CD4-positive, CD25-positive, alpha-beta regulatory T cell (primary cell): Measurements from ENCODE around the gene LRRC47. TPM values are rescaled to one million over a fixed set of nuclear protein-coding genes. Genes with fewer than 3 reads are reported as not detected.
"Not testable (repeated sequence)": the region's sequence is repeated elsewhere in the genome, so short reads cannot be mapped to it uniquely, and the experiment has no call there.

Experiments
- ATAC-seq, 2 donors: fragments of 150-1000 bp; cut with Tn5 transposase; one replicate each; pipeline ENCODE4 v1.10.0; 2021; ENCODE audit warnings: low read depth in 2 of 2, moderate number of reproducible peaks in 2 of 2, moderate library complexity in 1 of 2
- DNase-seq, 3 donors: peaks; one replicate each; pipeline versions ENCODE4 v3.0.0 to v3.0.0-alpha.2; 2012 to 2022; ENCODE audit warnings: mixed read lengths in 1 of 3
- H3K27ac ChIP-seq: one replicate; pipeline ENCODE4 v1.7.0; 2013; ENCODE audit warnings: mild to moderate bottlenecking, low read length; ENCODE audit not compliant: insufficient read depth, poor library complexity, severe bottlenecking
- H3K27me3 ChIP-seq: one replicate; pipeline ENCODE4 v1.7.0; 2013; ENCODE audit warnings: low read length; ENCODE audit not compliant: control insufficient read depth, insufficient read depth
- H3K36me3 ChIP-seq: one replicate; pipeline ENCODE4 v1.7.0; 2013; ENCODE audit warnings: mild to moderate bottlenecking, low read length, moderate library complexity; ENCODE audit not compliant: control insufficient read depth, insufficient read depth
- H3K4me1 ChIP-seq: 2 replicates; pipeline ENCODE4 v1.7.0; 2013; ENCODE audit warnings: mild to moderate bottlenecking, low read length; ENCODE audit not compliant: insufficient read depth, control insufficient read depth, poor library complexity, severe bottlenecking
- H3K4me3 ChIP-seq: one replicate; pipeline ENCODE4 v1.7.0; 2013; ENCODE audit warnings: low read depth, mild to moderate bottlenecking, low read length, moderate library complexity
- H3K9me3 ChIP-seq, 2 experiments: 1 replicate in 1 of 2; 2 replicates in 1 of 2; pipeline ENCODE4 v1.7.0; 2013; ENCODE audit warnings: low read length in 2 of 2, mild to moderate bottlenecking in 1 of 2, moderate library complexity in 1 of 2; ENCODE audit not compliant: control insufficient read depth in 2 of 2
- H3K27ac Mint-ChIP-seq, 3 donors: one replicate each; pipeline ENCODE4 v1.8.0; 2020 to 2022; ENCODE audit warnings: mild to moderate bottlenecking in 3 of 3, mixed read lengths in 3 of 3, moderate library complexity in 2 of 3
- H3K27me3 Mint-ChIP-seq: one replicate; pipeline ENCODE4 v1.8.0; 2022; ENCODE audit warnings: mild to moderate bottlenecking, mixed read lengths
- H3K36me3 Mint-ChIP-seq: one replicate; pipeline ENCODE4 v1.8.0; 2020; ENCODE audit warnings: mixed read lengths
- H3K4me1 Mint-ChIP-seq, 4 donors: one replicate each; pipeline ENCODE4 v1.8.0; 2020 to 2022; ENCODE audit warnings: mixed read lengths in 4 of 4, mild to moderate bottlenecking in 1 of 4
- H3K4me3 Mint-ChIP-seq, 4 donors: one replicate each; pipeline ENCODE4 v1.8.0; 2020 to 2022; ENCODE audit warnings: mild to moderate bottlenecking in 4 of 4, mixed read lengths in 4 of 4, moderate library complexity in 3 of 4
- H3K9me3 Mint-ChIP-seq, 7 donors: one replicate each; pipeline ENCODE4 v1.8.0; 2020 to 2022; ENCODE audit warnings: mixed read lengths in 7 of 7, mild to moderate bottlenecking in 3 of 7, moderate library complexity in 2 of 7
- polyA plus RNA-seq, 4 donors: library from polyadenylated mRNA; unstranded; fragments of 300-500 nt; fragmentation: Illumina TruSeq; gene quantifications; one replicate each; pipeline ENCODE4 v1.2.3, GENCODE V29; 2021
- total RNA-seq: library from RNA; stranded (reverse); gene quantifications from one replicate; pipeline ENCODE4 v1.2.3, GENCODE V29; 2022

Gene LRRC47
- total and polyA plus RNA-seq, 5 donors from 2014 or later: 22.0 to 33.9 (median 26.0) TPM

GRCh38 chr1:3803905-3804626, 7.8 kb upstream of the LRRC47 start:
- DNase-seq: no peak
- H3K4me1 ChIP-seq: no peaks in the 10 kb centered on the region
- Mint-ChIP-seq H3K27ac (no peak overlapping the region), H3K4me3 (no peak overlapping the region), H3K36me3 (peaks cover 3% of the 10 kb centered on the region), H3K9me3 (peaks cover 0 to 2% (median 0%) of the 10 kb centered on the region in 7 donors), H3K27me3 (peaks cover 30% of the 10 kb centered on the region), H3K4me1 (peaks cover 3 to 8% (median 6%) of the 10 kb centered on the region in 4 donors)
- peaks cover 8% of the 10 kb centered on the region for H3K27me3 ChIP-seq
- H3K36me3 ChIP-seq: no peaks in the 10 kb centered on the region
- no peak overlapping the region for H3K27ac ChIP-seq
- H3K9me3 ChIP-seq: no peaks in the 10 kb centered on the region
- H3K4me3 ChIP-seq: no peak overlapping the region
- no peak for ATAC-seq

GRCh38 chr1:3800795-3801194, 4.5 kb upstream of the LRRC47 start:
- peaks cover 10 to 19% (median 16%) of the 10 kb centered on the region in 4 donors for H3K4me1 Mint-ChIP-seq
- DNase-seq, H3K27me3 ChIP-seq, H3K4me3 ChIP-seq, ATAC-seq, H3K4me1 ChIP-seq, H3K9me3 Mint-ChIP-seq, H3K36me3 ChIP-seq, H3K9me3 ChIP-seq, H3K27ac ChIP-seq, H3K36me3 Mint-ChIP-seq: not testable (repeated sequence)
- H3K27me3 Mint-ChIP-seq: peaks cover 30% of the 10 kb centered on the region
- H3K27ac Mint-ChIP-seq: peak overlapping the region in 1 of 3 donors; percentile 48
- H3K4me3 Mint-ChIP-seq: peak overlapping the region in 1 of 4 donors; percentile 65

- no peaks in the 10 kb centered on the region for H3K9me3 ChIP-seq
- ATAC-seq: no peak
- Mint-ChIP-seq H3K9me3 (peaks cover 0 to 3% (median 0%) of the 10 kb centered on the region in 7 donors), H3K36me3 (peaks cover 7% of the 10 kb centered on the region), H3K4me3 (peak overlapping the region in 1 of 4 donors; percentile 65), H3K27me3 (peaks cover 29% of the 10 kb centered on the region), H3K4me1 (peaks cover 14 to 24% (median 18%) of the 10 kb centered on the region in 4 donors), H3K27ac (no peak overlapping the region)
- no peak for DNase-seq
- peaks cover 15% of the 10 kb centered on the region for H3K4me1 ChIP-seq
- H3K4me3 ChIP-seq: no peak overlapping the region
- H3K27me3 ChIP-seq: peaks cover 8% of the 10 kb centered on the region
- no peak overlapping the region for H3K27ac ChIP-seq
- H3K36me3 ChIP-seq: no peaks in the 10 kb centered on the region
Measured at GRCh38 chr1:3799976-3800685, 3.8 kb upstream of the LRRC47 start.

GRCh38 chr1:3795453-3796214, 664 bp downstream of the LRRC47 start:
- Histone ChIP-seq H3K4me3 (peak overlapping the region; percentile 69), H3K9me3 (no peaks in the 10 kb centered on the region), H3K27me3 (no peaks in the 10 kb centered on the region), H3K36me3 (peaks cover 7% of the 10 kb centered on the region), H3K27ac (no peak overlapping the region), H3K4me1 (peaks cover 30% of the 10 kb centered on the region)
- Mint-ChIP-seq H3K9me3 (peaks cover 0 to 3% (median 0%) of the 10 kb centered on the region in 7 donors), H3K27me3 (peaks cover 1% of the 10 kb centered on the region), H3K27ac (peak overlapping the region in 2 of 3 donors; percentile 4 to 93), H3K4me3 (peak overlapping the region; percentile 85 to 89 (median 88)), H3K36me3 (peaks cover 10% of the 10 kb centered on the region), H3K4me1 (peaks cover 13 to 49% (median 29%) of the 10 kb centered on the region in 4 donors)
- ATAC-seq (no peak), DNase-seq (peak in 1 of 3 donors; percentile 38)

- Histone ChIP-seq H3K27me3 (no peaks in the 10 kb centered on the region), H3K27ac (no peak overlapping the region), H3K4me1 (peaks cover 30% of the 10 kb centered on the region), H3K4me3 (no peak overlapping the region), H3K9me3 (no peaks in the 10 kb centered on the region), H3K36me3 (peaks cover 21% of the 10 kb centered on the region)
- H3K27me3 Mint-ChIP-seq: no peaks in the 10 kb centered on the region
- H3K4me3 Mint-ChIP-seq: no peak overlapping the region
- DNase-seq (no peak), ATAC-seq (no peak)
- no peaks in the 10 kb centered on the region for H3K9me3 Mint-ChIP-seq
- peaks cover 3% of the 10 kb centered on the region for H3K36me3 Mint-ChIP-seq
- H3K4me1 Mint-ChIP-seq: peaks cover 5 to 49% (median 23%) of the 10 kb centered on the region in 4 donors
- H3K27ac Mint-ChIP-seq: no peak overlapping the region
Measured at GRCh38 chr1:3790952-3791351, 5.3 kb downstream of the LRRC47 start.

GRCh38 chr1:3790500-3790923, 5.8 kb downstream of the LRRC47 start:
- peaks cover 21% of the 10 kb centered on the region for H3K36me3 ChIP-seq

GRCh38 chr1:3789421-3790300, 6.6 kb downstream of the LRRC47 start:
- peaks cover 29% of the 10 kb centered on the region for H3K36me3 ChIP-seq
- no peak overlapping the region for H3K4me3 Mint-ChIP-seq
- H3K9me3 Mint-ChIP-seq: no peaks in the 10 kb centered on the region
- no peak overlapping the region for H3K27ac Mint-ChIP-seq
- peaks cover 17% of the 10 kb centered on the region for H3K4me1 ChIP-seq
- no peaks in the 10 kb centered on the region for H3K27me3 Mint-ChIP-seq
- H3K4me3 ChIP-seq: no peak overlapping the region
- ATAC-seq: no peak
- no peak overlapping the region for H3K27ac ChIP-seq
- H3K4me1 Mint-ChIP-seq: peaks cover 4 to 40% (median 16%) of the 10 kb centered on the region in 4 donors
- H3K9me3 ChIP-seq: no peaks in the 10 kb centered on the region
- no peak for DNase-seq
- H3K36me3 Mint-ChIP-seq: peaks cover 8% of the 10 kb centered on the region
- H3K27me3 ChIP-seq: no peaks in the 10 kb centered on the region

More at GRCh38 chr1:3790500-3790923, 5.8 kb downstream of the LRRC47 start:
- H3K4me1 Mint-ChIP-seq: peaks cover 5 to 48% (median 22%) of the 10 kb centered on the region in 4 donors
- H3K4me1 ChIP-seq: peaks cover 25% of the 10 kb centered on the region
- no peak for DNase-seq
- no peaks in the 10 kb centered on the region for H3K27me3 ChIP-seq
- H3K9me3 ChIP-seq: no peaks in the 10 kb centered on the region
- H3K27ac Mint-ChIP-seq: no peak overlapping the region
- no peak overlapping the region for H3K4me3 Mint-ChIP-seq
- H3K9me3 Mint-ChIP-seq: no peaks in the 10 kb centered on the region
- peaks cover 3% of the 10 kb centered on the region for H3K36me3 Mint-ChIP-seq
- no peak for ATAC-seq
- no peak overlapping the region for H3K4me3 ChIP-seq
- no peaks in the 10 kb centered on the region for H3K27me3 Mint-ChIP-seq
- H3K27ac ChIP-seq: no peak overlapping the region
